Ammon's horn (tissue), 1 donor: Measurements from ENCODE around the gene NRXN3.
A peak's percentile ranks its signal among the peaks of the same experiment; 100 is the strongest.

ENCODE experiments used
- DNase-seq: peaks from one replicate; pipeline ENCODE4 v3.0.0-alpha.2; 2016; ENCODE audit warnings: low spot score

Gene NRXN3

GRCh38 chr14:79630288-79630960 is 1460.3 kb downstream of the NRXN3 start:
- peak; percentile 0 for DNase-seq

GRCh38 chr14:79631276-79631675 is 1461.1 kb downstream of the NRXN3 start:
- peak; percentile 0 for DNase-seq

- peak; percentile 47 for DNase-seq
Observed at GRCh38 chr14:79638672-79639266, 1468.6 kb downstream of the NRXN3 start.

GRCh38 chr14:79639613-79640012 is 1469.4 kb downstream of the NRXN3 start:
- no peak for DNase-seq

- no peak for DNase-seq
Observed at GRCh38 chr14:79641371-79641770, 1471.2 kb downstream of the NRXN3 start.

GRCh38 chr14:79643132-79643531 is 1473.0 kb downstream of the NRXN3 start:
- DNase-seq: no peak

- DNase-seq: no peak
Observed at GRCh38 chr14:79645753-79646362, 1475.7 kb downstream of the NRXN3 start.

GRCh38 chr14:79649856-79650255 is 1479.7 kb downstream of the NRXN3 start:
- peak; percentile 0 for DNase-seq

- DNase-seq: peak; percentile 0
Observed at GRCh38 chr14:79652513-79653307, 1482.5 kb downstream of the NRXN3 start.

GRCh38 chr14:79656056-79656455 is 1485.9 kb downstream of the NRXN3 start:
- DNase-seq: no peak

- DNase-seq: peak; percentile 1
Observed at GRCh38 chr14:79656496-79656895, 1486.3 kb downstream of the NRXN3 start.

GRCh38 chr14:79658221-79658620 is 1488.0 kb downstream of the NRXN3 start:
- peak; percentile 21 for DNase-seq

- peak; percentile 0 for DNase-seq
Observed at GRCh38 chr14:79658769-79659168, 1488.6 kb downstream of the NRXN3 start.

GRCh38 chr14:79660053-79660939 is 1490.1 kb downstream of the NRXN3 start:
- DNase-seq: peak; percentile 1

GRCh38 chr14:79661752-79662151 is 1491.6 kb downstream of the NRXN3 start:
- DNase-seq: peak; percentile 0

GRCh38 chr14:79663453-79663852 is 1493.3 kb downstream of the NRXN3 start:
- DNase-seq: no peak

- no peak for DNase-seq
Observed at GRCh38 chr14:79665556-79665955, 1495.4 kb downstream of the NRXN3 start.

- DNase-seq: no peak
Observed at GRCh38 chr14:79668951-79669350, 1498.8 kb downstream of the NRXN3 start.

GRCh38 chr14:79670811-79671210 is 1500.6 kb downstream of the NRXN3 start:
- DNase-seq: no peak

GRCh38 chr14:79680087-79680486 is 1509.9 kb downstream of the NRXN3 start:
- no peak for DNase-seq

GRCh38 chr14:79686196-79686595 is 1516.0 kb downstream of the NRXN3 start:
- no peak for DNase-seq

GRCh38 chr14:79690960-79691359 is 1520.8 kb downstream of the NRXN3 start:
- DNase-seq: no peak
